ENCODE measurements around the gene CCS. TPM values are rescaled to one million over a fixed set of nuclear protein-coding genes. Genes with fewer than 3 reads are reported as not detected.

CCS gene
- total and polyA plus RNA-seq, 7 experiments from 2014 or later, result 32.8 to 63.5 (median 42.5) TPM

- H3K27ac Mint-ChIP-seq, result no peak overlapping the region
- no peaks in the 10 kb centered on the region for H3K9me3 ChIP-seq (ENCODE audit: control insufficient read depth in 2 of 3, low read length in 3 of 3)
- ChIA-PET CTCF (interaction anchor here (0.6 to 0.7 kb wide), 2 partner anchors 64 to 176 kb away, joined by 3 read pairs; no protein-coding TSS in a partner anchor), POLR2A (interaction anchor here (0.9 to 6.8 kb wide), 3 partner anchors 20 to 229 kb away, joined by 3 to 90 read pairs (median 19); partner anchors contain the start of genes CCDC87, CCS and RBM4)
- intact Hi-C loops (cut with micrococcal nuclease), result loop anchor here in 1 of 2 donors (10.0 kb wide), 1 partner anchor 129 kb away; the partner anchor contains the start of gene DPP3
- no peak overlapping the region for H3K4me3 ChIP-seq (ENCODE audit: low read length)
- H3K27me3 Mint-ChIP-seq, result peaks cover 0 to 3% (median 0%) of the 10 kb centered on the region in 5 donors
- H3K27me3 ChIP-seq (ENCODE audit: control insufficient read depth in 2 of 2, insufficient read depth in 2 of 2, low read length in 2 of 2), result no peaks in the 10 kb centered on the region
- no peak overlapping the region for H3K27ac ChIP-seq (ENCODE audit: low read depth, low read length)
- H3K36me3 ChIP-seq (ENCODE audit: control insufficient read depth in 2 of 3, insufficient read depth in 3 of 3, low read length in 3 of 3), result peaks cover 0 to 11% (median 0%) of the 10 kb centered on the region in 3 experiments
- no peak overlapping the region for H3K4me3 Mint-ChIP-seq
- peaks cover 0 to 7% (median 0%) of the 10 kb centered on the region in 11 donors for H3K9me3 Mint-ChIP-seq
- H3K4me1 Mint-ChIP-seq, result peaks cover 18 to 44% (median 40%) of the 10 kb centered on the region in 7 donors
- no peak for ATAC-seq
- peaks cover 12 to 18% of the 10 kb centered on the region in 2 donors for H3K4me1 ChIP-seq (ENCODE audit: control insufficient read depth in 2 of 2, insufficient read depth in 2 of 2, low read length in 2 of 2)
- peaks cover 2 to 30% (median 13%) of the 10 kb centered on the region in 5 donors for H3K36me3 Mint-ChIP-seq
- DNase-seq, result no peak
Measured at GRCh38 chr11:66614073-66614472, 21.1 kb downstream of the CCS start.

- Mint-ChIP-seq H3K4me1 (peaks cover 26 to 55% (median 47%) of the 10 kb centered on the region in 7 donors), H3K9me3 (peaks cover 0 to 10% (median 0%) of the 10 kb centered on the region in 11 donors), H3K27me3 (peaks cover 0 to 3% (median 0%) of the 10 kb centered on the region in 5 donors), H3K27ac (peak within 1 kb of the TSS; percentile 96 to 99 (median 98)), H3K4me3 (peak within 1 kb of the TSS; percentile 86 to 99 (median 98)), H3K36me3 (peaks cover 4 to 37% (median 15%) of the 10 kb centered on the region in 5 donors)
- CTCF ChIA-PET, result interaction anchor here (0.6 to 2.4 kb wide), 5 partner anchors 22 to 61 kb away, joined by 3 to 15 read pairs (median 3); partner anchors contain the start of genes RBM4 and RBM4B
- Histone ChIP-seq H3K27me3 (ENCODE audit: control insufficient read depth in 2 of 2, insufficient read depth in 2 of 2, low read length in 2 of 2) (no peaks in the 10 kb centered on the region), H3K4me1 (ENCODE audit: control insufficient read depth in 2 of 2, insufficient read depth in 2 of 2, low read length in 2 of 2) (peaks cover 29 to 30% of the 10 kb centered on the region in 2 donors), H3K4me3 (ENCODE audit: low read length) (peak within 1 kb of the TSS; percentile 97), H3K27ac (ENCODE audit: low read depth, low read length) (peak within 1 kb of the TSS; percentile 83), H3K36me3 (ENCODE audit: control insufficient read depth in 2 of 3, insufficient read depth in 3 of 3, low read length in 3 of 3) (peaks cover 0 to 11% (median 0%) of the 10 kb centered on the region in 3 experiments), H3K9me3 (ENCODE audit: control insufficient read depth in 2 of 3, low read length in 3 of 3) (no peaks in the 10 kb centered on the region)
- DNase-seq (peak; percentile 96 to 99 (median 99)), ATAC-seq (peak; percentile 88)
- POLR2A ChIA-PET, result interaction anchor here (0.6 to 12.0 kb wide), 32 partner anchors 9 to 1013 kb away, joined by 3 to 376 read pairs (median 4); partner anchors contain the start of genes ACTN3, CCDC87, CCS and CTSF
- intact Hi-C loops (cut with micrococcal nuclease), result loop anchor here (1.0 to 10.0 kb wide), 16 partner anchors 23 to 1194 kb away; partner anchors contain the start of genes ACTN3 (in 2 of the 2), CCDC87 (in 2 of the 2), CCS (in 2 of the 2) and KDM2A (in 2 of the 2)
Measured at GRCh38 chr11:66616379-66617154, 23.6 kb downstream of the CCS start, which contains the start of gene RBM14. Gene RBM14, plus strand, starts transcription at chr11:66616630. Its CDS starts 91 bp downstream, at chr11:66616721.

GRCh38 chr11:66617155-66617834, 24.3 kb downstream of the CCS start:
- POLR2A ChIA-PET, result interaction anchor here (0.6 to 12.0 kb wide), 31 partner anchors 8 to 1012 kb away, joined by 3 to 376 read pairs (median 4); partner anchors contain the start of genes ACTN3, CCDC87, CCS and CTSF
- Histone ChIP-seq H3K4me1 (ENCODE audit: control insufficient read depth in 2 of 2, insufficient read depth in 2 of 2, low read length in 2 of 2) (peaks cover 36 to 37% of the 10 kb centered on the region in 2 donors), H3K27me3 (ENCODE audit: control insufficient read depth in 2 of 2, insufficient read depth in 2 of 2, low read length in 2 of 2) (no peaks in the 10 kb centered on the region), H3K36me3 (ENCODE audit: control insufficient read depth in 2 of 3, insufficient read depth in 3 of 3, low read length in 3 of 3) (peaks cover 0 to 11% (median 0%) of the 10 kb centered on the region in 3 experiments), H3K9me3 (ENCODE audit: control insufficient read depth in 2 of 3, low read length in 3 of 3) (no peaks in the 10 kb centered on the region), H3K4me3 (ENCODE audit: low read length) (peak overlapping the region; percentile 97), H3K27ac (ENCODE audit: low read depth, low read length) (peak overlapping the region; percentile 83)
- peak overlapping the region; percentile 86 to 99 (median 98) for H3K4me3 Mint-ChIP-seq
- peaks cover 32 to 62% (median 52%) of the 10 kb centered on the region in 7 donors for H3K4me1 Mint-ChIP-seq
- peaks cover 0 to 3% (median 0%) of the 10 kb centered on the region in 5 donors for H3K27me3 Mint-ChIP-seq
- ATAC-seq, result no peak
- H3K36me3 Mint-ChIP-seq, result peaks cover 4 to 37% (median 17%) of the 10 kb centered on the region in 5 donors
- DNase-seq, result peak in 4 of 9 donors; percentile 28 to 59 (median 34)
- H3K9me3 Mint-ChIP-seq, result peaks cover 0 to 10% (median 0%) of the 10 kb centered on the region in 11 donors
- CTCF ChIA-PET, result interaction anchor here (1.0 to 2.4 kb wide), 4 partner anchors 21 to 61 kb away, joined by 3 to 15 read pairs (median 9); partner anchors contain the start of genes RBM4 and RBM4B
- peak overlapping the region; percentile 96 to 99 (median 98) for H3K27ac Mint-ChIP-seq
- intact Hi-C loops (cut with micrococcal nuclease), result loop anchor here (2.0 to 10.0 kb wide), 10 partner anchors 40 to 1195 kb away; partner anchors contain the start of genes KDM2A (in 2 of the 2), ACTN3 (in 1 of the 2), CDK2AP2 (in 1 of the 2) and DPP3 (in 1 of the 2)

- Histone ChIP-seq H3K4me3 (ENCODE audit: low read length) (peak overlapping the region; percentile 97), H3K4me1 (ENCODE audit: control insufficient read depth in 2 of 2, insufficient read depth in 2 of 2, low read length in 2 of 2) (peaks cover 47 to 54% of the 10 kb centered on the region in 2 donors), H3K36me3 (ENCODE audit: control insufficient read depth in 2 of 3, insufficient read depth in 3 of 3, low read length in 3 of 3) (peaks cover 0 to 21% (median under 1%) of the 10 kb centered on the region in 3 experiments), H3K9me3 (ENCODE audit: control insufficient read depth in 2 of 3, low read length in 3 of 3) (no peaks in the 10 kb centered on the region), H3K27ac (ENCODE audit: low read depth, low read length) (peak overlapping the region; percentile 83), H3K27me3 (ENCODE audit: control insufficient read depth in 2 of 2, insufficient read depth in 2 of 2, low read length in 2 of 2) (no peaks in the 10 kb centered on the region)
- peaks cover 0 to 3% (median 0%) of the 10 kb centered on the region in 5 donors for H3K27me3 Mint-ChIP-seq
- ChIA-PET POLR2A (interaction anchor here (0.5 to 12.0 kb wide), 11 partner anchors 9 to 621 kb away, joined by 3 to 376 read pairs (median 3); partner anchors contain the start of genes CCDC87, CCS, RBM4 and RBM4B), CTCF (interaction anchor here (0.5 to 0.9 kb wide), 4 partner anchors 20 to 1111 kb away, joined by 3 to 4 read pairs (median 4); no protein-coding TSS in a partner anchor)
- intact Hi-C loops (cut with micrococcal nuclease), result loop anchor here (1.0 to 10.0 kb wide), 8 partner anchors 19 to 1197 kb away; partner anchors contain the start of genes KDM2A (in 2 of the 2), RBM4 (in 2 of the 2), CDK2AP2 (in 1 of the 2) and DPP3 (in 1 of the 2)
- H3K36me3 Mint-ChIP-seq, result peaks cover 4 to 44% (median 29%) of the 10 kb centered on the region in 5 donors
- H3K4me1 Mint-ChIP-seq, result peaks cover 50 to 81% (median 67%) of the 10 kb centered on the region in 7 donors
- peaks cover 0 to 11% (median 0%) of the 10 kb centered on the region in 11 donors for H3K9me3 Mint-ChIP-seq
- peak overlapping the region; percentile 96 to 99 (median 98) for H3K27ac Mint-ChIP-seq
- peak overlapping the region; percentile 86 to 99 (median 98) for H3K4me3 Mint-ChIP-seq
- ATAC-seq (peak; percentile 66), DNase-seq (peak in 7 of 9 donors; percentile 67 to 91 (median 89))
Measured at GRCh38 chr11:66619080-66619554, 26.1 kb downstream of the CCS start.

- peak overlapping the region in 1 of 9 donors; percentile 61 for H3K27ac Mint-ChIP-seq
- peaks cover 30 to 43% of the 10 kb centered on the region in 2 donors for H3K4me1 ChIP-seq (ENCODE audit: control insufficient read depth in 2 of 2, insufficient read depth in 2 of 2, low read length in 2 of 2)
- ChIA-PET POLR2A (interaction anchor here (0.9 to 12.0 kb wide), 4 partner anchors 8 to 53 kb away, joined by 3 to 376 read pairs (median 7); partner anchors contain the start of genes RBM14, RBM4 and RBM4B), CTCF (interaction anchor here (1.5 kb wide), 1 partner anchor 13 kb away, joined by 5 read pairs; no protein-coding TSS in a partner anchor)
- H3K36me3 Mint-ChIP-seq, result peaks cover 0 to 58% (median 33%) of the 10 kb centered on the region in 5 donors
- ATAC-seq (peak; percentile 5), DNase-seq (no peak)
- peaks cover 54 to 87% (median 69%) of the 10 kb centered on the region in 7 donors for H3K4me1 Mint-ChIP-seq
- H3K27ac ChIP-seq (ENCODE audit: low read depth, low read length), result no peak overlapping the region
- H3K27me3 ChIP-seq (ENCODE audit: control insufficient read depth in 2 of 2, insufficient read depth in 2 of 2, low read length in 2 of 2), result no peaks in the 10 kb centered on the region
- intact Hi-C loops (cut with micrococcal nuclease), result no loop called here
- H3K9me3 ChIP-seq (ENCODE audit: control insufficient read depth in 2 of 3, low read length in 3 of 3), result no peaks in the 10 kb centered on the region
- H3K36me3 ChIP-seq (ENCODE audit: control insufficient read depth in 2 of 3, insufficient read depth in 3 of 3, low read length in 3 of 3), result peaks cover 31 to 62% (median 38%) of the 10 kb centered on the region in 3 experiments
- H3K4me3 ChIP-seq (ENCODE audit: low read length), result no peak overlapping the region
- peaks cover 0 to 6% (median 0%) of the 10 kb centered on the region in 11 donors for H3K9me3 Mint-ChIP-seq
- H3K4me3 Mint-ChIP-seq, result peak overlapping the region in 2 of 10 donors; percentile 57 to 58
- H3K27me3 Mint-ChIP-seq, result no peaks in the 10 kb centered on the region
Measured at GRCh38 chr11:66624450-66624849, 31.5 kb downstream of the CCS start.

Data from naive thymus-derived CD4-positive, alpha-beta T cell (primary cell).